ENCODE results near the gene SRCAP. TPM values are rescaled to one million over a fixed set of nuclear protein-coding genes. Genes with fewer than 3 reads are reported as not detected.

SRCAP gene
- total and polyA plus RNA-seq, 2 of the 8 experiments (the other 6 are each of a cell fraction or from before 2014, with no cell fraction given), result 5.5 to 54.3 TPM

DNA sequence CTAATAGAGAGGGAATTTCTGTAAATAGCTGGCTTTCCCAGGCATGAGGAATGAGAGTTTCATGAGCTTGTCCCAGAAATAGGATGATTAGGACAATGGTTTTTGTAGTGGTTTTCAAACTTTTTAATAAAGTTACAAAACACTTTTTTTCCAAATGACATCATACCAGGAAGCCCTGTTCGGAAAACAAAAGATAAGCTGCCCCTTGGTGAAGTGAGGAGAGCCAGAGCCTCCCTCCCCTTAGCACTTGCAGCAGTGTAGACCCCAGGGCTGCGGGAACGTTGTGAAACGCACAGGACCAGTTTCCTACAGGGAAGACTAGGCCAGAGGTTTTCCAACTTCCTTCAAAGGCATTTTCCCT lies 33.2 kb upstream of the SRCAP start:
- DNase-seq (ENCODE audit: low read depth in 1 of 2, low spot score in 2 of 2) (no peak), FAIRE-seq (no peak)
- Histone ChIP-seq H3K27ac (ENCODE audit: low read depth, low read length) (no peak overlapping the region), H3K79me1 (ENCODE audit: low read depth, low read length) (no peaks in the 10 kb centered on the region), H3K4me3 (ENCODE audit: extremely low read depth in 1 of 4, insufficient read depth in 2 of 4, low read depth in 3 of 4, low read length in 4 of 4) (no peak overlapping the region), H2BK5ac (ENCODE audit: low read depth, low read length) (no peak overlapping the region), H4K8ac (ENCODE audit: extremely low read depth, insufficient read depth, low read length) (no peak overlapping the region), H4K5ac (ENCODE audit: insufficient read length, low read depth, low read length) (no peak overlapping the region), H3K23ac (ENCODE audit: insufficient read length) (no peak overlapping the region), H4K20me1 (replicated peaks in 1 of 2; ENCODE audit: control insufficient read depth in 1 of 2, insufficient read depth in 2 of 2, low read length in 2 of 2) (peaks cover 21 to 62% of the 10 kb centered on the region in 2 experiments), H2BK120ac (replicated peaks; ENCODE audit: low read depth, low read length) (no peak overlapping the region), H3K23me2 (ENCODE audit: low read depth, low read length) (no peaks in the 10 kb centered on the region), H3K9ac (replicated peaks in 1 of 4; ENCODE audit: extremely low read depth in 1 of 4, low read depth in 3 of 4, low read length in 3 of 4) (no peak overlapping the region), H2BK20ac (ENCODE audit: low read length) (no peak overlapping the region), H3K14ac (ENCODE audit: insufficient read length) (no peak overlapping the region), H4K91ac (replicated peaks; ENCODE audit: insufficient read length, low read length) (no peak overlapping the region), H3K4me2 (ENCODE audit: insufficient read depth in 1 of 2, low read depth in 2 of 2, low read length in 2 of 2) (no peak overlapping the region), H2AFZ (ENCODE audit: low read length) (no peak overlapping the region), H3K79me2 (ENCODE audit: control insufficient read depth in 1 of 2, insufficient read depth in 2 of 2, low read length in 2 of 2) (no peaks in the 10 kb centered on the region), H3K27me3 (replicated peaks in 1 of 4; ENCODE audit: control insufficient read depth in 3 of 4, extremely low read depth in 1 of 4, insufficient read depth in 3 of 4, low read length in 3 of 4) (peaks cover 17 to 83% (median 55%) of the 10 kb centered on the region in 4 experiments), H3K4me1 (replicated peaks in 1 of 4; ENCODE audit: control insufficient read depth in 3 of 4, insufficient read depth in 4 of 4, low read length in 3 of 4) (no peaks in the 10 kb centered on the region), H3K4ac (replicated peaks; ENCODE audit: insufficient read length, low read depth, low read length) (no peak overlapping the region), H3K9me3 (ENCODE audit: insufficient read depth in 2 of 2, low read depth in 1 of 2, low read length in 1 of 2) (no peaks in the 10 kb centered on the region), H2BK15ac (ENCODE audit: low read length) (no peak overlapping the region), H3K56ac (replicated peaks; ENCODE audit: insufficient read length, low read depth, low read length) (no peak overlapping the region), H2BK12ac (ENCODE audit: low read depth, low read length) (no peak overlapping the region), H3K36me3 (ENCODE audit: control insufficient read depth in 2 of 4, insufficient read depth in 4 of 4, low read length in 3 of 4) (peaks cover 0 to 19% (median 2%) of the 10 kb centered on the region in 4 experiments; a peak in 5 of 8 replicates), H3K18ac (ENCODE audit: extremely low read depth, low read length) (no peak overlapping the region), H2AK5ac (ENCODE audit: low read depth, low read length) (no peak overlapping the region)
- 94% methylated on average over 4 of the region's 4 CpGs; no CpG with 5 or more reads in 1 of the 2 experiments for WGBS, 2 experiments (ENCODE audit: extremely low coverage in 1 of 2, insufficient coverage in 1 of 2, insufficient read length in 1 of 2, insufficient replicate concordance in 2 of 2, low coverage in 1 of 2, low lambda C conversion rate in 2 of 2, missing lambda C conversion rate in 1 of 2)
- CTCF ChIA-PET (ENCODE audit: partially characterized antibody), result interaction anchor here (1.1 to 2.7 kb wide), 6 partner anchors 12 to 29 kb away, joined by 5 to 12 read pairs (median 8); no protein-coding TSS in a partner anchor
- POLR2A ChIA-PET (ENCODE audit: partially characterized antibody), result interaction anchor here (0.7 to 1.8 kb wide), 3 partner anchors 9 to 31 kb away, joined by 3 to 5 read pairs (median 4); no protein-coding TSS in a partner anchor
- no peak for TF ChIP-seq SIRT6 (IDR thresholded peaks at IDR 0.05; ENCODE audit: low read length)
- TF ChIP-seq POLR2A (IDR thresholded peaks at IDR 0.05; ENCODE audit: control extremely low read depth in 1 of 2, low read depth in 2 of 2, low read length in 2 of 2), result no peak
- TF ChIP-seq E2F6 (IDR thresholded peaks at IDR 0.05), result no peak
- no peak for TF ChIP-seq TAF7 (optimal IDR thresholded peaks at IDR 0.05; ENCODE audit: borderline replicate concordance, low read depth, low read length)
- TF ChIP-seq BCL11A (IDR thresholded peaks at IDR 0.05; ENCODE audit: low read depth in 2 of 2, low read length in 2 of 2), result no peak
- no peak for TF ChIP-seq JUND (IDR thresholded peaks at IDR 0.05; ENCODE audit: low read length)
- TF ChIP-seq NRF1 (IDR thresholded peaks at IDR 0.05; ENCODE audit: low read depth, low read length), result no peak
- TF ChIP-seq CBX5 (IDR thresholded peaks at IDR 0.05; ENCODE audit: low read depth, low read length), result no peak
- no peak for TF ChIP-seq MAFK (IDR thresholded peaks at IDR 0.05; ENCODE audit: low read depth, low read length)
- no peak for TF ChIP-seq YY1 (IDR thresholded peaks at IDR 0.05; ENCODE audit: low read depth, low read length)
- no peak for TF ChIP-seq GABPA (IDR thresholded peaks at IDR 0.05; ENCODE audit: borderline replicate concordance, insufficient read depth, low read length)
- no peak for TF ChIP-seq RBBP5 (IDR thresholded peaks at IDR 0.05; ENCODE audit: borderline replicate concordance, low read depth, low read length)
- no peak for TF ChIP-seq POU5F1 (IDR thresholded peaks at IDR 0.05; ENCODE audit: low read depth, low read length)
- no peak for TF ChIP-seq FOSL1 (IDR thresholded peaks at IDR 0.05; ENCODE audit: insufficient read depth, low read depth, low read length)
- no peak for TF ChIP-seq SUZ12 (IDR thresholded peaks at IDR 0.05; ENCODE audit: low read length)

All from H1 (cell line).